Heart left ventricle (tissue), 13 donors: ENCODE results near the gene DCAF6.

Source experiments
- CTCF ChIP-seq, 12 donors: fragments of 200-600 bp; sonication (generic) in 4 of 12; IDR thresholded peaks; one replicate each; pipeline versions ENCODE4 v1.5.0 to v1.8.0; 2018 to 2022; ENCODE audit warnings: antibody characterized with exemption in 12 of 12, mild to moderate bottlenecking in 5 of 12
- POLR2A ChIP-seq, 2 donors: fragments of 450-650 bp; IDR thresholded peaks; one replicate each; pipeline ENCODE4 v1.6.1; 2017; ENCODE audit warnings: antibody characterized with exemption in 2 of 2, mild to moderate bottlenecking in 2 of 2, moderate library complexity in 2 of 2
- donor health status: ischemic (EF 13 %, LVEDD 7.1; RV severe dilation, severe dysfunction).
- donor health status: DM: no; HTN: yes; CAD: no.
- donor health status: DM: no; HTN: no; CAD: no.
- donor health status: ischemic (EF 25% LVEDD 6.9; RV normal size, moderate dysfunction).
- donor health status: ischemic (EF 25% LVEDD 5.7; RV mildly dilated, moderate dysfunction).
- donor health status: ischemic (EF 35%, LVEDD 5.7; RV mildly dilated, moderate dysfunction).
- donor health status: nonischemic (EF 11% LVEDD 7.7; RV severe dilation, severe dysfunction).
- donor health status: DM: yes; HTN: yes; CAD: no.
- donor health status: PGD.
- donor health status: ischemic (EF 29% LVEDD 5.4; RV normal size, mild dysfunction).
- donor health status: nonischemic (EF 23%, LVEDD 6.1; RV moderate dilation, normal function).

GRCh38 chr1:168092566-168093355 lies 156.3 kb downstream of the DCAF6 start:
- TF ChIP-seq CTCF (IDR thresholded peaks at IDR 0.05) (peak in 8 of 12 donors; percentile 8 to 44 (median 26)), POLR2A (IDR thresholded peaks at IDR 0.05) (no peak)
